ENCODE data around the gene TRIM51G. TPM values are rescaled to one million over a fixed set of nuclear protein-coding genes. Genes with fewer than 3 reads are reported as not detected.

The TRIM51G gene, protein sequence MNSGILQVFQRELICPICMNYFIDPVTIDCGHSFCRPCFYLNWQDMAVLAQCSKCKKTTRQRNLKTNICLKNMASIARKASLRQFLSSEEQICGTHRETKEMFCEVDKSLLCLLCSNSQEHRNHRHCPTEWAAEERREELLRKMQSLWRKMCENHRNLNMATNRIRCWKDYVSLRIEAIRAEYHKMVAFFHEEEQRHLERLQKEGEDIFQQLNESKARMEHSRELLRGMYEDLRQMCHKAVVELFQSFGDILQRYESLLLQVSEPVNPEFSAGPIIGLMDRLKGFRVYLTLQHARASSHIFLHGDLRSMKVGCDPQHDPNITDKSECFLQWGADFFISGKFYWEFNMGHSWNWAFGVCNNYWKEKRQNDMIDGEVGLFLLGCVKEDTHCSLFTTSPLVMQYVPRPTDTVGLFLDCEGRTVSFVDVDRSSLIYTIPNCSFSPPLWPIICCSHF
- total RNA-seq (2022; extraction: Qiagen RNA extraction), result not detected in 5 replicates

DNA sequence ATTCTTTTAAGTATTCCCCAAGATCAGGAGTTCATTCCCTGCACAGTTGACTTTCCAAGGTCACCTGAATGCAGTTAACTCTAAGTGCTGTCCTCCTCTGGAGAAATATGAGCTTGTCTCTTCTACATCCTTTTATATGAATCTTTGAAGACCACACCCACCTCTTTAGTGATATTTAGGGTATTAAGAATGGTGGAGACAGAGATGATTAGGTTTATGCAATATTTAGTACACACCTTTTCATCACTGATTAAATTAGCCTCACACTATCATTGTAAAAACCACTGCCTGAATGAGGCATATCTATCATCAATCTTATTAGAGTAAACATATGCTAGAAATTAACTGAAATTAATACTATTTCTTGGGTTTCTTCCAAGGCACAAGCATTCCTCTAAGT lies at the start of gene TRIM51G:
Gene TRIM51G, minus strand, starts transcription at position 101 of the 400 bp plus-strand sequence. CDS start 2,190 bp downstream, outside the sequence.

DNA sequence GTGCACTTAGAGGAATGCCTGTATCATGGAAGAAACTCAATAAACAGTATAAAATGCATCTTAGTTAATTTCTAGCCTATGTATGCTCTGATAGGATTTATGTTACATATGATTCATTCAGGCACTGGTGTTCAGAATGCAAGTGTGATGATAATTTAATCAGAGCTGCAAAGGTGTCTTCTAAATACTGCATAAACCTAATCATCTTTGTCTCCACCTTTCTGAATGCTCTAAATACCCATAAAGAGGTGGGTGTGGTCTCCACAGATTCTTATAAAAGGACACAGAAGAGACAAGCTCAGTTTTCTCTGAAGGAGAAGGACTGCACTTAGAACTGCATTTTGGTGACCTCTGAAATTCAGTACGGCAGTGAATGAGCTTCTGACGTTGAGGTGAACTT lies 44.8 kb upstream of the TRIM51G start, which contains the start of gene TRIM49B:
Gene TRIM49B, plus strand, starts transcription at position 301 of the 400 bp plus-strand sequence. CDS start 2,777 bp downstream, outside the sequence.

Other genes with a start within 250 kb of the TRIM51G start
- gene TRIM49B, start 44.9 kb upstream of the TRIM51G start, total RNA-seq (2022; extraction: Qiagen RNA extraction), result 0.06 TPM in 3 of 5 replicates, not detected in the others
- not detected in 5 replicates for gene TRIM64C, start 75.2 kb upstream of the TRIM51G start, total RNA-seq (2022; extraction: Qiagen RNA extraction)
- gene FOLH1, start 224.7 kb upstream of the TRIM51G start, total RNA-seq (2022; extraction: Qiagen RNA extraction), result not detected in 5 replicates